Stimulated activated CD8-positive, alpha-beta memory T cell treated with anti-CD3 and anti-CD28 coated beads, Interleukin-2, amount 100 ng/mL, for 48 hours (primary cell): Measurements from ENCODE around the gene CHPF.

Experiments
- DNase-seq, 2 donors: peaks; one replicate each; pipeline ENCODE4 v3.0.0-alpha.2; 2020; ENCODE audit warnings: low read depth in 2 of 2

The CHPF gene

DNA sequence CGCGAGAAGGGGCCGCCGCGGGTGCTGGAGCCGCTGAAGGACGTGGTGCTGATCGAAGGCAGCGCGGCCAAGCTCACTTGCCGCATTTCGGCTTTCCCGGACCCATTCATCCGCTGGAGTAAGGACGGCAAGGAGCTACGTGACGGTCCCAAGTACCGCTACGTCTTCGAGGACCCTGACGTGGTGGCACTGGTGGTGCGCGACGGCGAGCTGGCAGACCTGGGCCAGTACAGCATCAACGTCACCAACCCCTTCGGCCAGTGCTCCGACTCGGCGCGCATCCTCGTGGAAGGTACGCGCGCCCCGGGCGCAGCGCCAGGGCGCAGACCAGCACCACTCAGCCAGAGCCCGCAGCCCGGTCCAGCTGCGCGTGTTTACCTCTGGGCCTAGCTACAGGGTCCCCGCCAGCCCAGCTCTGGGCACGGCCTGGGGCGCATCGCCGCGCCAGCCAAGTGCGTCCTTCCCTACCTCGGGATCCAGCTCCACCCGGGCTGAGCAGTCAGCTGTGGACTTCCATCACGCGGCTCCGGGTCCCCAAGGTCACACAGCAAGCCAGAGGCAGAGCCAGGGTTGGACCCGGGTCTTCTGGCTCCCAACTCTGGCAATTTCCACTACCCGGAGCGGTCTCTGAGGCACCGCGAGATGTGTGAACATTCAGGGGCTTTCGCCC is 46.6 kb downstream of the CHPF start:
- no peak for DNase-seq

GRCh38 chr2:219496247-219496824 is 47.3 kb downstream of the CHPF start:
- DNase-seq, result no peak

DNA sequence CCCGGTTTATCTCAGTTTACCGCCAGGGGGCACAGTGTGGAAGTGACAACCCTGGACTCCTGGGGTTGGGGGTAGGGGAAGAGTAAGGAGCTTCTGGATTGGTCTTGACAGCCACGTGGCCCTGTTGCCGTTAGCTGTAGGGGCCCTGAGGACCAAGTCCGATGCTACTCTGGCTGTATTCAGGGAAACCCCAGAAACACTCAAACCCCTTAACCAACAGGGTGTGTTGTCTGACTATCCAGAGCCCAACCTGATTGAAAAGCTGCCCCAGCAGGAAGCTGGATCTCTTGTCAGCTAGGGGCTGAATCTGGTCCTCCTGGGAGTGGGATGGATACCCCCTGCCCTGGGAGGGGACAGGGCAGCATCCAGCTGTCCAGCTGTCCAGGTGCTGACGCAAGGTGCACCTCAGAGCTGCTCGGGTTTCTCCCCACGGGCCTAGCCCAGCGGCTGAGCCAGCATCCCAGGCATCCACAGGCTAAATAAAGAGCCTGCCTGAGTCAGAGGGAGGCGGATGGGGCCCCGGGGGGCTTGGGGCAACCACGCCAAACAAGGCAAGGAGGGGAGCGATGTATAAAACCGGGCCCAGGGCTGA is 48.0 kb downstream of the CHPF start:
- peak; percentile 29 to 48 for DNase-seq

- no peak for DNase-seq
Measured at GRCh38 chr2:219494952-219495530, 48.6 kb downstream of the CHPF start.

DNA sequence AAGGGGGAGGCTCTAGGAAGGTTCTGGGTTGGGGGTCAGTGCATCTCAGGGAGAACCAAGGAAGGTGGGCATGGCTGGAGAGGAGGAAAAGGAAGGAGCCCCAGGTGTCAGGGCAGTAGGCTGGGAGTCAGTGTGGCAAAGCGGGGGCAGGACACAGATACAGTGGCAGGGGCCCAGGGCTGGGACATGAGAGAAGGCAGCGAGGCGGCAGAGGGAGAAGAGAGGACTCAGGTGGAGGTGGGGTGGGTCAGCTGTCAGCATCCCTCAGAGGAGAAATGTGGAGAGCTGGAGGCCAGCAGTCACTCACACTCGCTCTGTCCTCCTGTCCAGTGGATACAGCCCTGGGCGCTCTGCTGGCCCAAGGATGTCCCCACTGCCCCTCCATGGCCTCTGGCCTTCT is 50.5 kb downstream of the CHPF start:
- DNase-seq, result no peak

GRCh38 chr2:219492575-219492974 is 51.0 kb downstream of the CHPF start:
- DNase-seq, result no peak

- DNase-seq, result no peak
Measured at GRCh38 chr2:219491278-219491963, 52.2 kb downstream of the CHPF start.

DNA sequence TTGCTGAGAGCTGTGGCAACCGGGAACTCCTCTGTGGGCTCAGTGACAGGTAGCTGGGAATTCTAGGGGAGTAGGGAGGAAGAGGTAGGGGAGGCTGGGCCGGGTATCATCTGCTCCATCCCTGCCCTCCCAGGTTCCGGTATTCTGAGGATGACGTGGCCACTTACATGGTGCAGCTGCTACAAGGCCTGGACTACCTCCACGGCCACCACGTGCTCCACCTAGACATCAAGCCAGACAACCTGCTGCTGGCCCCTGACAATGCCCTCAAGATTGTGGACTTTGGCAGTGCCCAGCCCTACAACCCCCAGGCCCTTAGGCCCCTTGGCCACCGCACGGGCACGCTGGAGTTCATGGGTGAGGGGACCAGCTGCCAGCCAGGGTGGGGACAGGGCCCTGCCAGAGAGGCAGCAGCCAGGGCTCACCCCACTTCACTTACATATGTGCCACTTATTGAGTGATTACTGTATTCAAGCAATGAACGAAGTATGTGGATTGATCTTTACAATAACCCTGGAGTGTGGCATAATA is 52.9 kb downstream of the CHPF start:
- DNase-seq, result no peak

GRCh38 chr2:219490186-219490585 is 53.4 kb downstream of the CHPF start:
- DNase-seq, result no peak

GRCh38 chr2:219489315-219489714 is 54.3 kb downstream of the CHPF start:
- no peak for DNase-seq
